Left ventricle myocardium inferior (tissue), 1 donor: ENCODE results near the gene UBE2F. TPM values are rescaled to one million over a fixed set of nuclear protein-coding genes. Genes with fewer than 3 reads are reported as not detected.
"Not testable (repeated sequence)": the region's sequence is repeated elsewhere in the genome, so short reads cannot be mapped to it uniquely, and the experiment has no call there.

Source experiments
- DNase-seq: peaks from one replicate; pipeline ENCODE4 v3.0.0-alpha.2; 2020
- H3K27ac ChIP-seq: fragments of 200-600 bp; replicated peaks from 2 replicates; pipeline ENCODE4 v1.8.0; 2021
- H3K27me3 ChIP-seq: fragments of 200-600 bp; 2 replicates; pipeline ENCODE4 v1.8.0; 2021; ENCODE audit warnings: low read depth
- H3K36me3 ChIP-seq: fragments of 200-600 bp; 2 replicates; pipeline ENCODE4 v1.8.0; 2021
- H3K4me1 ChIP-seq: fragments of 200-600 bp; 2 replicates; pipeline ENCODE4 v1.8.0; 2021
- H3K4me3 ChIP-seq: fragments of 200-600 bp; 2 replicates; pipeline ENCODE4 v1.8.0; 2021; ENCODE audit warnings: mild to moderate bottlenecking, moderate library complexity
- H3K9me3 ChIP-seq: fragments of 200-600 bp; replicated peaks from 2 replicates; pipeline ENCODE4 v1.8.0; 2021
- CTCF ChIP-seq: fragments of 200-600 bp; IDR thresholded peaks from 2 replicates; pipeline ENCODE4 v1.8.0; 2021; ENCODE audit warnings: antibody characterized with exemption, mild to moderate bottlenecking, borderline replicate concordance
- intact Hi-C: fragments of 100-400 bp; cut with micrococcal nuclease; formaldehyde crosslinking; loops from one replicate; pipeline ENCODE4 v1.11.0; 2022
- total RNA-seq: library from RNA; stranded (reverse); fragmentation: NEBNext Ultra II Directional; extraction: Animal tissue kit (Norgen Biotek cat#: 25700); gene quantifications from one replicate; pipeline ENCODE4 v1.2.1, GENCODE V29; 2021
- donor health status: DM: no; HTN: yes; CAD: no; lungs with severe emphysema.

UBE2F gene
- total RNA-seq, 1 donor from 2014 or later: 63.5 TPM

DNA sequence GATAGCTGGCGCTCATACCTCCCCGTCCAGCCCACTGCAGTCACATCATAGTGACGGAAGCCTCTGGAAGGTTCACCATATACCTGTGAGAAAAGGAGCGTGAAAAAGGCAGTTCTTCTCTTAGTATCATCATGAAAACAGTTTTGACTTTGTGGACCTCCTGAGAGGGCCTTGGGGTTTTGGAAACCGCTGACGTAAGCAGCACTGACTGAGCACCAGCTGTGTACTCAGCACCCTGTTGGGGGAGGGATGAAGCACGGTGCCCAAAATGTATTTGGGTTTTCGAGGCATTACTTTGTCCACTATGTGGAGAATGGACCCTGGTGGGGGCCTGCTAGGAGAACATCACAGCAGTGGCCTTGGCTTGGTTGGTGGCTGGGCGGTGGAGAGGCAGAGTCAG is 99.4 kb downstream of the UBE2F start:
- Histone ChIP-seq H3K4me3 (no peak overlapping the region), H3K4me1 (peaks cover 12% of the 10 kb centered on the region), H3K36me3 (peaks cover 62% of the 10 kb centered on the region), H3K27me3 (no peaks in the 10 kb centered on the region), H3K27ac (no peak overlapping the region), H3K9me3 (no peaks in the 10 kb centered on the region)
- intact Hi-C loops: no loop called here
- no peak for DNase-seq
- no peak for TF ChIP-seq CTCF

DNA sequence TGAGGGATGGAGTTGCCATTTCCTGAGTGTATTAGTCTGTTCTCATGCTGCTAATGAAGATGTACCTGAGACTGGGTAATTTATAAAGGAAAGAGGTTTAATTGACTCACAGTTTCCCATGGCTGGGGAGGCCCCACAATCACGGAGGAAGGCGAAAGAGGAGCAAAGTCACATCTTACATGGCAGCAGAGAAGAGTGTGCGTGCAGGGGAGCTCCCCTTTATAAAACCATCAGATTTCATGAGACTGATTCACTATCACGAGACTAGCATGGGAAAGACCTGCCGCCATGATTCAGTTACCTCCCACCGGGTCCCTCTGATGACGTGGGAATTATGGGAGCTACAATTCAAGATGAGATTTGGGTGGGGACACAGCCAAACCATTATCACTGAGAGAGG is 99.9 kb downstream of the UBE2F start:
- H3K4me1 ChIP-seq, H3K27ac ChIP-seq, intact Hi-C loops, H3K27me3 ChIP-seq, DNase-seq, H3K4me3 ChIP-seq, H3K9me3 ChIP-seq: not testable (repeated sequence)
- peaks cover 67% of the 10 kb centered on the region for H3K36me3 ChIP-seq

- H3K4me3 ChIP-seq: no peak overlapping the region
- H3K9me3 ChIP-seq: peaks cover 7% of the 10 kb centered on the region
- H3K27ac ChIP-seq: no peak overlapping the region
- DNase-seq: no peak
- TF ChIP-seq CTCF: no peak
- no peaks in the 10 kb centered on the region for H3K4me1 ChIP-seq
- intact Hi-C loops: no loop called here
- H3K27me3 ChIP-seq: no peaks in the 10 kb centered on the region
- peaks cover 78% of the 10 kb centered on the region for H3K36me3 ChIP-seq
Measured at GRCh38 chr2:238067939-238068338, 101.1 kb downstream of the UBE2F start.

DNA sequence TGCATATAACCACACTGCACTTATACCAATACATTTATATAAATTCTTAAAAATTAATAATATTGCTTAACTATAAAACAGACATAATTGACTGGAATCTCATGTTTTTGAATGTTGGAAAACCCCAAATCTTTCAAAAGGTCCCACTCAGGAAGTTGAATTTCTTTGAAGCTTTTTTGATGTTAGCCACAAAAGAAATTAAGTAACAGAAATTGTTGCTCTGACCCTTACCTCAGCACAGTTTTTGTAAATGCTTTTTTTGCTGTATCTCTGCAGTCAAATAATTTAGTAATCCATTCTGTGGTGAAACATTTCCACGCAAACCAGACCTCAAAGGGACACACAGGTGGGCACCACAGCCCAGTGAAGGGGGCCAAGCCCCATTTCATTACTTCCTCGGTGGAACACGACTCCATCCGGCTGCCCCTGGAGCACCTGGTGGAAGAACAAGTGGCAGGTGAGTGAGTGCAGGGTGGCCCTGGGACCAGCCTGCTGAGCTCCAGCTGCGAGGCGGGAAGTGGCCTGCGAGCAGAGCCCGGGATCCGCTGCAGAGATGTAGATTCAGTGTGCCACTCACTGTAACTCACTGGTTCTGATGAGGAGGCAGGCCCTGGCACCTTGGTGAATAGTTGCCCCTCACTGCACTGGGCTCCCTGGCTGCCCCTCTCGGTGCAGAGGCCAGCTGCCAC is 102.4 kb downstream of the UBE2F start:
- H3K36me3 ChIP-seq: peaks cover 83% of the 10 kb centered on the region
- H3K27ac ChIP-seq: no peak overlapping the region
- peaks cover 13% of the 10 kb centered on the region for H3K9me3 ChIP-seq
- intact Hi-C loops: no loop called here
- no peak for DNase-seq
- no peak for TF ChIP-seq CTCF
- no peaks in the 10 kb centered on the region for H3K27me3 ChIP-seq
- no peaks in the 10 kb centered on the region for H3K4me1 ChIP-seq
- H3K4me3 ChIP-seq: no peak overlapping the region

- H3K27me3 ChIP-seq: no peaks in the 10 kb centered on the region
- intact Hi-C loops: no loop called here
- H3K36me3 ChIP-seq: peaks cover 76% of the 10 kb centered on the region
- H3K9me3 ChIP-seq: peaks cover 13% of the 10 kb centered on the region
- no peak for TF ChIP-seq CTCF
- H3K4me3 ChIP-seq: no peak overlapping the region
- H3K4me1 ChIP-seq: no peaks in the 10 kb centered on the region
- no peak for DNase-seq
- H3K27ac ChIP-seq: no peak overlapping the region
Measured at GRCh38 chr2:238069877-238070276, 103.1 kb downstream of the UBE2F start.

DNA sequence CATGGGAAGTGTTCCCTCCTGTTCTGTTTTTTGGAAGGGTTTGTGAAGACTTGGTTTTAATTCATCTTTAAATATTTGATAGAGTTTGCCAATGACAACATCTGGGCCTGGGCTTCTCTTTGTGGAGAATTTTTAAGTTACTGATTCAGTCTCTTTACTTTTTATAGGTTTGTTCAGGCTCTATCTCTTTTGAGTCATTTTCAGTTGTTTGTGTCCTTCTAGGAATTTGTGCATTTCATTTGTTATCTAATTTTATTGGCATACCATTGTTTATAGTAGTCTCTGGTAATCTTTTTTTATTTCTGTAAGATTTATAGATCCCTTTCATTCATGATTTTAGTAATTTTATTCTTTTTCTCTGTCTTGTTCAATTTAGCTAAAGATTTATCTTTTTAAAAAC is 108.6 kb downstream of the UBE2F start:
- Histone ChIP-seq H3K36me3 (peaks cover 47% of the 10 kb centered on the region), H3K27ac (no peak overlapping the region), H3K4me1 (no peaks in the 10 kb centered on the region), H3K27me3 (no peaks in the 10 kb centered on the region), H3K4me3 (no peak overlapping the region), H3K9me3 (peaks cover 21% of the 10 kb centered on the region)
- DNase-seq: no peak
- intact Hi-C loops: no loop called here
- no peak for TF ChIP-seq CTCF
